HUDEP-2 (cell line): ENCODE results near the gene HPS1.
"Not testable (repeated sequence)": the region's sequence is repeated elsewhere in the genome, so short reads cannot be mapped to it uniquely, and the experiment has no call there.

ENCODE experiments used
- DNase-seq, 76 experiments: peaks; one replicate each; lab custom pipeline; 2025; ENCODE audit not compliant: unreplicated experiment in 76 of 76; lab: John Stamatoyannopoulos, UW

Gene HPS1

GRCh38 chr10:98396096-98397063 is 50.4 kb downstream of the HPS1 start:
- no peak for DNase-seq

GRCh38 chr10:98394851-98395440 is 51.8 kb downstream of the HPS1 start:
- no peak for DNase-seq

GRCh38 chr10:98391578-98391991 is 55.1 kb downstream of the HPS1 start:
- DNase-seq = no peak

- no peak for DNase-seq
These were observed 55.7 kb downstream of the HPS1 start for GRCh38 chr10:98391065-98391464.

- no peak for DNase-seq
These were observed 56.3 kb downstream of the HPS1 start for GRCh38 chr10:98390406-98390805.

- DNase-seq = no peak
These were observed 57.3 kb downstream of the HPS1 start for GRCh38 chr10:98389398-98389797.

- peak in 11 of 76 experiments; percentile 1 to 20 (median 9) for DNase-seq
These were observed 58.6 kb downstream of the HPS1 start for GRCh38 chr10:98388101-98388655.

GRCh38 chr10:98384531-98385133 is 62.1 kb downstream of the HPS1 start:
- no peak for DNase-seq

- DNase-seq = no peak
These were observed 62.9 kb downstream of the HPS1 start for GRCh38 chr10:98383869-98384268.

GRCh38 chr10:98383134-98383667 is 63.5 kb downstream of the HPS1 start:
- not testable (repeated sequence) for DNase-seq

- DNase-seq = no peak
These were observed 64.0 kb downstream of the HPS1 start for GRCh38 chr10:98382691-98383101.

GRCh38 chr10:98380493-98381339 is 66.0 kb downstream of the HPS1 start:
- DNase-seq = peak in 1 of 76 experiments; percentile 16

- DNase-seq = no peak
These were observed 68.0 kb downstream of the HPS1 start for GRCh38 chr10:98378722-98379121.

GRCh38 chr10:98377536-98377935 is 69.2 kb downstream of the HPS1 start:
- no peak for DNase-seq

- DNase-seq = no peak
These were observed 69.7 kb downstream of the HPS1 start for GRCh38 chr10:98377001-98377400.

- no peak for DNase-seq
These were observed 70.2 kb downstream of the HPS1 start for GRCh38 chr10:98376485-98376884.

GRCh38 chr10:98374217-98374985 is 72.3 kb downstream of the HPS1 start:
- DNase-seq = no peak

- no peak for DNase-seq
These were observed 73.3 kb downstream of the HPS1 start for GRCh38 chr10:98373260-98374040.
